ENCODE measurements around the gene ZP3. TPM values are rescaled to one million over a fixed set of nuclear protein-coding genes. Genes with fewer than 3 reads are reported as not detected.
"Not testable (repeated sequence)": the region's sequence is repeated elsewhere in the genome, so short reads cannot be mapped to it uniquely, and the experiment has no call there.

The ZP3 gene
- total RNA-seq, 1 donor: 0.63 TPM

- TF ChIP-seq CTCF (IDR thresholded peaks at IDR 0.05; ENCODE audit: insufficient read depth, low read length): no peak
- H3K4me3 ChIP-seq (ENCODE audit: low read depth, low read length): no peak overlapping the region
- no peak for DNase-seq (ENCODE audit: low read depth)
Measured at GRCh38 chr7:76395965-76396726, 28.6 kb upstream of the ZP3 start.

GRCh38 chr7:76396864-76397263, 27.9 kb upstream of the ZP3 start:
- no peak for DNase-seq (ENCODE audit: low read depth)
- no peak for TF ChIP-seq CTCF (IDR thresholded peaks at IDR 0.05; ENCODE audit: insufficient read depth, low read length)
- H3K4me3 ChIP-seq (ENCODE audit: low read depth, low read length): no peak overlapping the region

- TF ChIP-seq CTCF (IDR thresholded peaks at IDR 0.05; ENCODE audit: insufficient read depth, low read length): no peak
- DNase-seq (ENCODE audit: low read depth): peak; percentile 47
- H3K4me3 ChIP-seq (ENCODE audit: low read depth, low read length): peak overlapping the region; percentile 66
Measured at GRCh38 chr7:76397409-76398183, 27.2 kb upstream of the ZP3 start.

GRCh38 chr7:76400248-76400647, 24.5 kb upstream of the ZP3 start:
- DNase-seq (ENCODE audit: low read depth): no peak
- TF ChIP-seq CTCF (IDR thresholded peaks at IDR 0.05; ENCODE audit: insufficient read depth, low read length): no peak
- H3K4me3 ChIP-seq (ENCODE audit: low read depth, low read length): no peak overlapping the region

GRCh38 chr7:76403097-76403496, 21.7 kb upstream of the ZP3 start:
- H3K4me3 ChIP-seq (ENCODE audit: low read depth, low read length); DNase-seq (ENCODE audit: low read depth): not testable (repeated sequence)

GRCh38 chr7:76403780-76404494, 20.8 kb upstream of the ZP3 start:
- no peak for TF ChIP-seq CTCF (IDR thresholded peaks at IDR 0.05; ENCODE audit: insufficient read depth, low read length)
- no peak for DNase-seq (ENCODE audit: low read depth)
- H3K4me3 ChIP-seq (ENCODE audit: low read depth, low read length): no peak overlapping the region

- TF ChIP-seq CTCF (IDR thresholded peaks at IDR 0.05; ENCODE audit: insufficient read depth, low read length): no peak
- DNase-seq (ENCODE audit: low read depth): no peak
- H3K4me3 ChIP-seq (ENCODE audit: low read depth, low read length): no peak overlapping the region
Measured at GRCh38 chr7:76405738-76406137, 19.0 kb upstream of the ZP3 start.

Data from fibroblast of the aortic adventitia (primary cell).